ENCODE data around the gene INPP5A. TPM values are rescaled to one million over a fixed set of nuclear protein-coding genes. Genes with fewer than 3 reads are reported as not detected.

The INPP5A gene
- total and polyA plus RNA-seq, 4 donors, result 12.4 to 39.9 (median 28.2) TPM

DNA sequence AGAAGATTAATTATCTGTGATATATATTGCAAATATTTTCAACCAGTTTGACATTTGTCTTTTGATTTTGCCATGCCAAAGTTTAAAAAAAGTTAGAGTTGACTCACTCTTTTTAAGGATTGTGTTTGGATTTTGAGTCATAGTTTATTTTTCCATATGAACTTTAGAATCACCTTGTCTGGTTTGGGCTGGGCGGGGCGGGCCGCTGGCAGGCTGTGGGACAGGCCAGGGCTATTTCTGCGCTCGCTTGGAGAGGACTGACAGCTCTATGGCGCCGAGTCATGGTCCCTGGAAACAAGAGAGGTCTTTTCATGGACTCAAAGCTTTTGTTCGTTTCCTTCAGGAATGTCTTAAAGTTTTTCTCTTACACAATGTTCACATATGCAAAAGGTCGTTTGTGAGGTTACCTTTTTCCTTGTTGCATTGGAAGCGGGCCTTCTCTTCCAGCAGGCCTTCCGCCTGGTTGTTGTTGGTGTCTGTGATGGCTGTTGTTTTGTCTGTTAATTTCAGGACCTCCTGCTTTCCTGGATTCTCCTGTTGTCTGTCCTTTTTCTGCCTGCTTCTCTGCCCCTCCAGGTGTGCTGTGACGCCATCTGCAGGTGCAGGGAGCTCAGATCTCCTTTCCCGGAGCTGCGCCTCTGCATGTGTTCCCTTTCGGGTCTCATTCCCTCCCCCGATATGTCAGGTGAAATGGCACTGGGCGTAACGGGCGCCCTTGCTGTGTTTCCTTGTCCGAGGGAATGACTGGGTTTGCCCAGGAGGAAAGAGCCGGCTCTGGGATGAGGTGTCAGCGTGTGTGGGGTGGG is 53.8 kb downstream of the INPP5A start:
- Histone ChIP-seq H3K27me3 (ENCODE audit: control insufficient read depth in 3 of 3, insufficient read depth in 3 of 3, low read length in 2 of 3) (no peaks in the 10 kb centered on the region), H3K9ac (ENCODE audit: insufficient read depth in 1 of 2, low read length in 2 of 2) (no peak overlapping the region), H3K4me1 (ENCODE audit: control insufficient read depth in 5 of 5, insufficient read depth in 5 of 5, low read length in 5 of 5) (peaks cover 24 to 82% (median 44%) of the 10 kb centered on the region in 5 donors), H3K36me3 (ENCODE audit: control insufficient read depth in 4 of 4, insufficient read depth in 4 of 4, low read length in 4 of 4) (no peaks in the 10 kb centered on the region), H3K4me3 (no peak overlapping the region), H3K9me3 (ENCODE audit: control insufficient read depth in 4 of 4, insufficient read depth in 3 of 4, low read length in 3 of 4) (no peaks in the 10 kb centered on the region), H3K27ac (ENCODE audit: low read depth in 1 of 2, low read length in 1 of 2) (peak overlapping the region; percentile 7 to 82)
- TF ChIP-seq, protein P1, sequence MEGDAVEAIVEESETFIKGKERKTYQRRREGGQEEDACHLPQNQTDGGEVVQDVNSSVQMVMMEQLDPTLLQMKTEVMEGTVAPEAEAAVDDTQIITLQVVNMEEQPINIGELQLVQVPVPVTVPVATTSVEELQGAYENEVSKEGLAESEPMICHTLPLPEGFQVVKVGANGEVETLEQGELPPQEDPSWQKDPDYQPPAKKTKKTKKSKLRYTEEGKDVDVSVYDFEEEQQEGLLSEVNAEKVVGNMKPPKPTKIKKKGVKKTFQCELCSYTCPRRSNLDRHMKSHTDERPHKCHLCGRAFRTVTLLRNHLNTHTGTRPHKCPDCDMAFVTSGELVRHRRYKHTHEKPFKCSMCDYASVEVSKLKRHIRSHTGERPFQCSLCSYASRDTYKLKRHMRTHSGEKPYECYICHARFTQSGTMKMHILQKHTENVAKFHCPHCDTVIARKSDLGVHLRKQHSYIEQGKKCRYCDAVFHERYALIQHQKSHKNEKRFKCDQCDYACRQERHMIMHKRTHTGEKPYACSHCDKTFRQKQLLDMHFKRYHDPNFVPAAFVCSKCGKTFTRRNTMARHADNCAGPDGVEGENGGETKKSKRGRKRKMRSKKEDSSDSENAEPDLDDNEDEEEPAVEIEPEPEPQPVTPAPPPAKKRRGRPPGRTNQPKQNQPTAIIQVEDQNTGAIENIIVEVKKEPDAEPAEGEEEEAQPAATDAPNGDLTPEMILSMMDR (IDR thresholded peaks at IDR 0.05; ENCODE audit: control extremely low read depth, extremely low read depth), result no peak
- WGBS, 2 donors, result 76 to 77% methylated on average over 22 of the region's 22 CpGs
- ATAC-seq (ENCODE audit: insufficient read depth, low FRiP score) (no peak), DNase-seq (peak in 2 of 3 donors; percentile 52 to 60)

DNA sequence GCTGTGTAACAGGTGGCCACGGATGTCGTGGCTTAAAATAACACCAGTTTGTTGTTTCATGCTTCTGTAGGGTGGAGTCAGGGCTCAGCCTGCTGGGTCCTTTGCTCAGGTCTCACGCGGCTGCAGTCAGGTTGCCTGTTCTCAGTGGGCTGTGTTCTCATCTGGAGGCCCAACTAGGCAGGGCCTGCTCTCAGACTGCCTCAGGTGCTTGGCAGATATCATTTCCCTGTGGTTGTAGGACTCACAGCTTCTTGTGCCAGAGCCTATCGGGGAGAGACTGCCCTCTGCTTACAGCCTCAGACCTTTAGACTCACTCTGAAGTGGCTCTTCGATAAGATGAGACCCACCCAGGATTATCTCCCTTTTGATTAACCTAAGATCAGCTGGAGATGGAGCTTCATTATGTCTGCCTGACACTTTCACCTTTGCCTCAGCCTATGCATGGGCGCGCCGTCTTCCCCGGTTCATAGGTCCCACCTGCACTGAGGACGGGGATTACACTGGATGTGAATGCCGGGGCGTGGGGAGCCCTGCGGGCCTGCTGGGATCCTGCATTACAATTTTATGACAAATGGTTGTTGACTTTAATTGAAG is 55.3 kb downstream of the INPP5A start:
- no peaks in the 10 kb centered on the region for H3K36me3 ChIP-seq (ENCODE audit: control insufficient read depth in 4 of 4, insufficient read depth in 4 of 4, low read length in 4 of 4)
- peaks cover 0 to 3% (median 0%) of the 10 kb centered on the region in 4 donors for H3K9me3 ChIP-seq (ENCODE audit: control insufficient read depth in 4 of 4, insufficient read depth in 3 of 4, low read length in 3 of 4)
- H3K9ac ChIP-seq (ENCODE audit: insufficient read depth in 1 of 2, low read length in 2 of 2), result no peak overlapping the region
- H3K4me3 ChIP-seq, result no peak overlapping the region
- TF ChIP-seq, protein P1 (IDR thresholded peaks at IDR 0.05; ENCODE audit: control extremely low read depth, extremely low read depth), result no peak
- no peaks in the 10 kb centered on the region for H3K27me3 ChIP-seq (ENCODE audit: control insufficient read depth in 3 of 3, insufficient read depth in 3 of 3, low read length in 2 of 3)
- H3K27ac ChIP-seq (ENCODE audit: low read depth in 1 of 2, low read length in 1 of 2), result no peak overlapping the region
- no peak for ATAC-seq (ENCODE audit: insufficient read depth, low FRiP score)
- DNase-seq, result no peak
- H3K4me1 ChIP-seq (ENCODE audit: control insufficient read depth in 5 of 5, insufficient read depth in 5 of 5, low read length in 5 of 5), result peaks cover 15 to 71% (median 41%) of the 10 kb centered on the region in 5 donors
- 89 to 91% methylated on average over 14 of the region's 14 CpGs for WGBS, 2 donors

DNA sequence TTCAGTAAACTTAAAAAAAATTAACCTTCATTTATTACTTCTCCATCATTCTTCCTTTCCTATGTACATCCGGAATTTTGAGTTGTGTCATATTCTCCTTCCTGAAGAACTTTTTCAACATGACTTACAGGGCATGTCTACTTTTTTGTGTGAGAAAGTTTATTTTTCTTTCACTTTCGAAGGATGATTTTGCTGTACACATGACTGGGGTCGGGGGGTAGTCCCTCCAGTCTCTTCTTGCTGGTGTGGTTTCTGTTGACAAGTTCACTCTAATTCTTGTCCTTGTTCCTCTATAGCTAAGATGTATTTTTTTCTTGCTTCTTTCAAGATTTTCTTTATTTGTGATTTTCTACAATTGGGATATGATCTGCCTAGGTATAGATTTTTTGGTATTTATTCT is 55.8 kb downstream of the INPP5A start:
- Histone ChIP-seq H3K4me3 (no peak overlapping the region), H3K9ac (ENCODE audit: insufficient read depth in 1 of 2, low read length in 2 of 2) (no peak overlapping the region), H3K4me1 (ENCODE audit: control insufficient read depth in 5 of 5, insufficient read depth in 5 of 5, low read length in 5 of 5) (peaks cover 14 to 66% (median 37%) of the 10 kb centered on the region in 5 donors), H3K27me3 (ENCODE audit: control insufficient read depth in 3 of 3, insufficient read depth in 3 of 3, low read length in 2 of 3) (no peaks in the 10 kb centered on the region), H3K27ac (ENCODE audit: low read depth in 1 of 2, low read length in 1 of 2) (no peak overlapping the region), H3K9me3 (ENCODE audit: control insufficient read depth in 4 of 4, insufficient read depth in 3 of 4, low read length in 3 of 4) (peaks cover 0 to 3% (median 0%) of the 10 kb centered on the region in 4 donors), H3K36me3 (ENCODE audit: control insufficient read depth in 4 of 4, insufficient read depth in 4 of 4, low read length in 4 of 4) (no peaks in the 10 kb centered on the region)
- no peak for DNase-seq
- no peak for ATAC-seq (ENCODE audit: insufficient read depth, low FRiP score)
- WGBS, 2 donors, result 26 to 41% methylated on average over 3 of the region's 3 CpGs
- TF ChIP-seq, protein P1 (IDR thresholded peaks at IDR 0.05; ENCODE audit: control extremely low read depth, extremely low read depth), result no peak
